ENCODE results near the gene PDE6C.

DNA sequence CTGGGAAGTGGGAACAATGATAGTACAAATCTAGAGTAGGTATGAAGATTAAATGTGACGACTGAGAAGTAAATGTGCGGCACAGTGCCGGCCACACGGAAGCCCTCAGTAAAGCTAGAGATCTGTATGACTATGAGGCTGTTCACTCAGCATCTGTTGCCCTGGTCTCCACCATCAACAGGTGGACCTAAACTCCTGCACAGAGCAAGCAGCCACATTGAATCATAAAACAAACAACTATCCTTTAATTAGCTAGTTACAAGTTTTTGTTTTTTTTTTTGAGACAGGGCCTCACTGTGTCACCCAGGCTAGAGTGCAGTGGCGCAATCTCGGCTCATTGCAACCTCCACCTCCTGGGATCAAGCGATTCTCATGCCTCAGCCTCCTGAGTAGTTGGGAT, 27.9 kb upstream of the PDE6C start:
- TF ChIP-seq, protein P1, sequence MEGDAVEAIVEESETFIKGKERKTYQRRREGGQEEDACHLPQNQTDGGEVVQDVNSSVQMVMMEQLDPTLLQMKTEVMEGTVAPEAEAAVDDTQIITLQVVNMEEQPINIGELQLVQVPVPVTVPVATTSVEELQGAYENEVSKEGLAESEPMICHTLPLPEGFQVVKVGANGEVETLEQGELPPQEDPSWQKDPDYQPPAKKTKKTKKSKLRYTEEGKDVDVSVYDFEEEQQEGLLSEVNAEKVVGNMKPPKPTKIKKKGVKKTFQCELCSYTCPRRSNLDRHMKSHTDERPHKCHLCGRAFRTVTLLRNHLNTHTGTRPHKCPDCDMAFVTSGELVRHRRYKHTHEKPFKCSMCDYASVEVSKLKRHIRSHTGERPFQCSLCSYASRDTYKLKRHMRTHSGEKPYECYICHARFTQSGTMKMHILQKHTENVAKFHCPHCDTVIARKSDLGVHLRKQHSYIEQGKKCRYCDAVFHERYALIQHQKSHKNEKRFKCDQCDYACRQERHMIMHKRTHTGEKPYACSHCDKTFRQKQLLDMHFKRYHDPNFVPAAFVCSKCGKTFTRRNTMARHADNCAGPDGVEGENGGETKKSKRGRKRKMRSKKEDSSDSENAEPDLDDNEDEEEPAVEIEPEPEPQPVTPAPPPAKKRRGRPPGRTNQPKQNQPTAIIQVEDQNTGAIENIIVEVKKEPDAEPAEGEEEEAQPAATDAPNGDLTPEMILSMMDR (conservative IDR thresholded peaks at IDR 0.05 in 1 of 2, IDR thresholded peaks at IDR 0.05 in 1 of 2; ENCODE audit: low read depth in 1 of 2, low read length in 2 of 2): no peak
- TF ChIP-seq EZH2 (IDR thresholded peaks at IDR 0.05; ENCODE audit: low read length, missing control alignments): no peak
